COLO829 (cell line): Measurements from ENCODE around the gene DIP2C.

Experiments used
- DNase-seq: peaks from one replicate; pipeline ENCODE4 v3.0.0; 2012; ENCODE audit warnings: low spot score

The DIP2C gene

GRCh38 chr10:299969-300368 lies 389.5 kb downstream of the DIP2C start:
- DNase-seq: no peak

GRCh38 chr10:299512-299911 lies 390.0 kb downstream of the DIP2C start:
- no peak for DNase-seq

- DNase-seq: no peak
Measured at GRCh38 chr10:298033-298432, 391.4 kb downstream of the DIP2C start.

- DNase-seq: no peak
Measured at GRCh38 chr10:297567-297966, 391.9 kb downstream of the DIP2C start.

- peak; percentile 4 for DNase-seq
Measured at GRCh38 chr10:293636-294035, 395.8 kb downstream of the DIP2C start.

- DNase-seq: no peak
Measured at GRCh38 chr10:290026-290725, 399.3 kb downstream of the DIP2C start.

GRCh38 chr10:289581-289980 lies 399.9 kb downstream of the DIP2C start:
- DNase-seq: no peak

GRCh38 chr10:288316-289200 lies 400.9 kb downstream of the DIP2C start:
- no peak for DNase-seq

- DNase-seq: peak; percentile 5
Measured at GRCh38 chr10:287814-288213, 401.7 kb downstream of the DIP2C start.

- DNase-seq: no peak
Measured at GRCh38 chr10:287026-287709, 402.3 kb downstream of the DIP2C start.

GRCh38 chr10:285216-285615 lies 404.3 kb downstream of the DIP2C start:
- no peak for DNase-seq

- DNase-seq: no peak
Measured at GRCh38 chr10:283916-284356, 405.5 kb downstream of the DIP2C start.

- no peak for DNase-seq
Measured at GRCh38 chr10:283140-283479, 406.4 kb downstream of the DIP2C start.

GRCh38 chr10:282294-283139 lies 407.0 kb downstream of the DIP2C start:
- no peak for DNase-seq

- no peak for DNase-seq
Measured at GRCh38 chr10:279655-280054, 409.8 kb downstream of the DIP2C start.

GRCh38 chr10:279232-279631 lies 410.2 kb downstream of the DIP2C start:
- DNase-seq: no peak

- DNase-seq: no peak
Measured at GRCh38 chr10:278707-279106, 410.8 kb downstream of the DIP2C start.

GRCh38 chr10:277963-278362 lies 411.5 kb downstream of the DIP2C start:
- DNase-seq: no peak

- no peak for DNase-seq
Measured at GRCh38 chr10:275680-276079, 413.8 kb downstream of the DIP2C start.

- no peak for DNase-seq
Measured at GRCh38 chr10:274866-275265, 414.6 kb downstream of the DIP2C start.

- no peak for DNase-seq
Measured at GRCh38 chr10:273088-273487, 416.4 kb downstream of the DIP2C start.

GRCh38 chr10:271722-272121 lies 417.7 kb downstream of the DIP2C start:
- DNase-seq: no peak
